ENCODE measurements around the gene SPACDR. TPM values are rescaled to one million over a fixed set of nuclear protein-coding genes. Genes with fewer than 3 reads are reported as not detected.

Gene SPACDR
- total and polyA plus RNA-seq, 9 of the 15 experiments (the other 6 are each of a cell fraction or from before 2014, with no cell fraction given) = 0.07 to 0.55 (median 0.14) TPM; not detected in 1

- TF ChIP-seq REST (IDR thresholded peaks at IDR 0.05; ENCODE audit: borderline replicate concordance) (0 out of 2 replicates have a peak, but pooled peaks have one; percentile 21), REST (CRISPR knock-in tag; IDR thresholded peaks at IDR 0.05; ENCODE audit: low read depth) (no peak), POLR2AphosphoS5 (IDR thresholded peaks at IDR 0.05; ENCODE audit: control insufficient read depth, insufficient read depth, low read depth, low read length) (peak; percentile 41), SMARCE1 (IDR thresholded peaks at IDR 0.05) (0 out of 2 replicates have a peak, but pooled peaks have one; percentile 28), ZNF57 (CRISPR knock-in tag; IDR thresholded peaks at IDR 0.05) (0 out of 2 replicates have a peak, but pooled peaks have one; percentile 23), ID3 (CRISPR knock-in tag; IDR thresholded peaks at IDR 0.05) (no peak), ID3 (tag; IDR thresholded peaks at IDR 0.05) (no peak), E2F6 (IDR thresholded peaks at IDR 0.05; ENCODE audit: borderline replicate concordance in 1 of 2, extremely low read depth in 1 of 2, insufficient read depth in 1 of 2, insufficient read length in 1 of 2, low read depth in 1 of 2, low read length in 1 of 2, poor library complexity in 1 of 2, severe bottlenecking in 1 of 2) (peak in 1 of 2 experiments; percentile 11), SIN3A (IDR thresholded peaks at IDR 0.05; ENCODE audit: borderline replicate concordance in 2 of 2, control insufficient read depth in 1 of 2, low read depth in 2 of 2, low read length in 2 of 2) (no peak)
Observed at GRCh38 chr7:100430493-100431285, 33.4 kb downstream of the SPACDR start (continued).

Measured in K562 (cell line).